GM12878 (cell line): ENCODE results near the gene BIRC6. TPM values are rescaled to one million over a fixed set of nuclear protein-coding genes. Genes with fewer than 3 reads are reported as not detected.
"Not testable (repeated sequence)": the region's sequence is repeated elsewhere in the genome, so short reads cannot be mapped to it uniquely, and the experiment has no call there.

Experiments used
- ATAC-seq: fragments of 200-7000 bp; cut with Tn5 transposase; 3 replicates; pipeline ENCODE4 v1.9.1; 2020; ENCODE audit warnings: mild to moderate bottlenecking, moderate library complexity
- BruUV-seq: library from RNA; stranded (reverse); fragments of 400-500 nt; replicated peaks from 2 replicates; lab custom pipeline; 2021; lab: Mats Ljungman, UMichigan
- CTCF ChIA-PET: fragments of 300-600 bp; sonication (Branson Sonifier 250); formaldehyde crosslinking; extraction: SDS; loops from one replicate; lab custom pipeline; 2021; ENCODE audit warnings: inconsistent platforms; lab: Yijun Ruan, JAX
- POLR2A ChIA-PET: fragments of 350-600 bp; formaldehyde crosslinking; extraction: SDS; loops from one replicate; lab custom pipeline; 2021; ENCODE audit warnings: inconsistent platforms; lab: Charles Lee
- RAD21 ChIA-PET: fragments of 300-600 bp; sonication (Branson Sonifier 250); formaldehyde crosslinking; loops from one replicate; lab custom pipeline; 2023; ENCODE audit warnings: antibody characterized with exemption; ENCODE audit not compliant: unreplicated experiment; lab: Charles Lee
- SMC1A ChIA-PET: fragments of 300-600 bp; sonication (Branson Sonifier 250); formaldehyde crosslinking; loops from one replicate; lab custom pipeline; 2023; ENCODE audit not compliant: unreplicated experiment, uncharacterized antibody; lab: Charles Lee
- DNase-seq: peaks from one replicate; pipeline ENCODE4 v3.0.0-alpha.2; 2011; ENCODE audit warnings: low read depth, low spot score
- FAIRE-seq: peaks from 3 replicates; lab custom pipeline; 2011; peaks lifted over from hg19 to GRCh38; lab: Jason Lieb, UNC
- H2AFZ ChIP-seq: 2 replicates; pipeline ENCODE4 v1.6.0; 2011; ENCODE audit warnings: low read depth, low read length, control low read depth; ENCODE audit not compliant: control insufficient read depth
- H3K27ac ChIP-seq: 2 replicates; pipeline ENCODE4 v1.5.1; 2011; ENCODE audit warnings: control low read depth; ENCODE audit not compliant: control insufficient read depth, insufficient read depth
- H3K27me3 ChIP-seq, 2 experiments: replicated peaks in 1 of 2; 2 replicates each; pipeline versions ENCODE4 v1.6.0 to v1.6.1; 2011; ENCODE audit warnings: low read length in 1 of 2; ENCODE audit not compliant: control insufficient read depth in 2 of 2, insufficient read depth in 2 of 2
- H3K36me3 ChIP-seq, 2 experiments: 2 replicates each; pipeline ENCODE4 v1.5.1; 2011; ENCODE audit warnings: low read length in 1 of 2; ENCODE audit not compliant: control insufficient read depth in 2 of 2, insufficient read depth in 2 of 2
- H3K4me1 ChIP-seq: 2 replicates; pipeline ENCODE4 v1.6.1; 2011; ENCODE audit warnings: mild to moderate bottlenecking, low read length, moderate library complexity, mixed read lengths; ENCODE audit not compliant: control insufficient read depth, insufficient read depth
- H3K4me2 ChIP-seq: 2 replicates; pipeline ENCODE4 v1.6.0; 2011; ENCODE audit warnings: control low read depth; ENCODE audit not compliant: control insufficient read depth, insufficient read depth
- H3K4me3 ChIP-seq: fragments of 200-600 bp; sonication (generic); 2 replicates; pipeline ENCODE4 v1.5.1; 2016
- H3K79me2 ChIP-seq: 2 replicates; pipeline ENCODE4 v1.6.0; 2011; ENCODE audit warnings: low read length; ENCODE audit not compliant: control insufficient read depth, insufficient read depth
- H3K9ac ChIP-seq: 2 replicates; pipeline ENCODE4 v1.8.0; 2011; ENCODE audit warnings: low read length, control low read depth, mixed read lengths; ENCODE audit not compliant: control insufficient read depth, insufficient read depth
- H3K9me3 ChIP-seq: replicated peaks from 3 replicates; pipeline ENCODE4 v1.5.1; 2011; ENCODE audit warnings: mild to moderate bottlenecking, low read length; ENCODE audit not compliant: control insufficient read depth, insufficient read depth
- H4K20me1 ChIP-seq: 2 replicates; pipeline ENCODE4 v1.6.0; 2011; ENCODE audit not compliant: control insufficient read depth, insufficient read depth
- PAX5 ChIP-seq: IDR thresholded peaks from 2 replicates; pipeline ENCODE4 v1.6.1; 2011; ENCODE audit warnings: low read depth, low read length, borderline replicate concordance
- RUNX3 ChIP-seq: IDR thresholded peaks from 2 replicates; pipeline ENCODE4 v1.6.1; 2012; ENCODE audit warnings: low read length, inconsistent platforms
- ZNF24 ChIP-seq: fragments of 450-650 bp; IDR thresholded peaks from 2 replicates; pipeline ENCODE4 v1.6.1; 2017; ENCODE audit warnings: antibody characterized with exemption, mild to moderate bottlenecking
- WGBS: methylation state at CpG from one replicate; pipeline ENCODE4 v1.1.6; 2016; ENCODE audit warnings: low lambda C conversion rate; ENCODE audit not compliant: insufficient replicate concordance, insufficient coverage; ENCODE audit errors: missing lambda C conversion rate; 5-methylcytosine and 5-hydroxymethylcytosine counted together
- in situ Hi-C: fragments of 300-500 bp; cut with MboI; formaldehyde crosslinking; loops from 9 replicates; pipeline ENCODE4 v1.14.3; 2018; ENCODE audit warnings: mixed read lengths
- intact Hi-C: fragments of 100-400 bp; cut with micrococcal nuclease; formaldehyde crosslinking; loops from one replicate; pipeline ENCODE4 v1.14.2; 2022; ENCODE audit not compliant: unreplicated experiment
- polyA plus RNA-seq, 11 experiments: library from polyadenylated mRNA; depleted of rRNA in 4 of 11; unstranded in 6 of 11; stranded (reverse) in 5 of 11; fragments of >200 nt; fragmentation: Nextera tagmentation in 4 of 11; fragmentation: Illumina TruSeq in 1 of 11; extraction: Ambion mirVana in 4 of 11; extraction: Trizol in 1 of 11; gene quantifications; 1 replicate in 1 of 11; 2 replicates in 10 of 11; pipeline versions ENCODE4 v1.2.1 to v1.2.3, GENCODE V29; 2011 to 2016; ENCODE audit warnings: inconsistent platforms in 2 of 11, missing spikeins in 2 of 11, low read depth in 1 of 11
- total RNA-seq, 4 experiments: library from RNA; depleted of rRNA in 3 of 4; stranded (reverse); fragments of >200 nt in 3 of 4; fragmentation: Illumina TruSeq in 1 of 4; extraction: Trizol in 1 of 4; gene quantifications; 2 replicates each; pipeline versions ENCODE4 v1.2.1 to v1.2.3, GENCODE V29; 2013 to 2021

BIRC6 gene
- total and polyA plus RNA-seq, 10 of the 15 experiments (the other 5 are each of a cell fraction or from before 2014, with no cell fraction given) = 18.8 to 118 (median 55.0) TPM

GRCh38 chr2:32538735-32539134 is 181.9 kb downstream of the BIRC6 start:
- DNase-seq (no peak), ATAC-seq (no peak), FAIRE-seq (no peak)
- BruUV-seq = no TSS peak
- ChIA-PET CTCF (interaction anchor here (0.6 to 1.7 kb wide), 2 partner anchors 10 to 38 kb away, joined by 3 to 4 read pairs; no protein-coding TSS in a partner anchor), POLR2A (no interaction called here), SMC1A (no interaction called here), RAD21 (no interaction called here)
- H3K9me3 ChIP-seq = no peaks in the 10 kb centered on the region
- TF ChIP-seq PAX5 (no peak), RUNX3 (no peak), ZNF24 (peak; percentile 81)
- intact Hi-C loops = no loop called here
- H3K79me2 ChIP-seq = no peaks in the 10 kb centered on the region
- 98% methylated on average over 2 of the region's 2 CpGs for WGBS
- H3K9ac ChIP-seq = no peak overlapping the region
- H4K20me1 ChIP-seq = no peaks in the 10 kb centered on the region
- no peak overlapping the region for H3K27ac ChIP-seq
- no peaks in the 10 kb centered on the region for H3K27me3 ChIP-seq
- H3K36me3 ChIP-seq = peaks cover 0 to 13% of the 10 kb centered on the region in 2 experiments; a peak in 2 of 4 replicates
- H3K4me1 ChIP-seq = no peaks in the 10 kb centered on the region
- H3K4me3 ChIP-seq = no peak overlapping the region
- in situ Hi-C loops = no loop called here
- H2AFZ ChIP-seq = no peak overlapping the region
- H3K4me2 ChIP-seq = no peak overlapping the region

DNA sequence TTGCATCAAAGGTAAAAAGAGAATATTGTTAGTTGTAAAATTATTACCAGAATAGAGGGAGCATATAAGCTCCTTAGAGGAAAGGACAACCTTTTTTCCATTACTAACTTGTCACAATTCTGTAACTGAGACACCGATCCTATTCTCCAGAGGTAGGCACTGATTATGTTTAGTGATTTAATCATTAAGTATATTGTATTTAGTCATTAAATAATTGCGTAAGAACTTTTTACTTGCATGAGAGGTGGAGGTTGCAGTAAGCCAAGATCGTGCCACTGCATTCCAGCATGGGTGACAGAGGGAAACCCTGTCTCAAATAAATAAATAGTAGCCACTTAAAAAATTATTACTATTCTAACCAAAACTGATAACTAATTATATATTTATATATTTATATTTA is 195.7 kb downstream of the BIRC6 start:
- not testable (repeated sequence) for ATAC-seq, H3K4me3 ChIP-seq, H3K79me2 ChIP-seq, H3K27ac ChIP-seq, H3K27me3 ChIP-seq, H3K9me3 ChIP-seq, H3K9ac ChIP-seq, BruUV-seq, H3K4me1 ChIP-seq, H3K4me2 ChIP-seq, H4K20me1 ChIP-seq, DNase-seq, H2AFZ ChIP-seq
- intact Hi-C loops = loop anchor here (5.0 to 10.0 kb wide), 3 partner anchors 395 to 1032 kb away; partner anchors contain the start of gene LTBP1
- ChIA-PET POLR2A (interaction anchor here (0.6 kb wide), 2 partner anchors 17 to 183 kb away, joined by 3 to 5 read pairs; no protein-coding TSS in a partner anchor), CTCF (interaction anchor here (1.4 kb wide), 1 partner anchor 820 kb away, joined by 4 read pairs; no protein-coding TSS in a partner anchor), SMC1A (interaction anchor here (1.0 kb wide), 1 partner anchor 8 kb away, joined by 4 read pairs; no protein-coding TSS in a partner anchor), RAD21 (interaction anchor here (0.6 to 0.8 kb wide), 2 partner anchors 45 to 337 kb away, joined by 3 read pairs; no protein-coding TSS in a partner anchor)
- in situ Hi-C loops = loop anchor here (10.0 kb wide), 1 partner anchor 822 kb away; no protein-coding TSS in a partner anchor
- WGBS = 98% methylated on average over 3 of the region's 3 CpGs
- H3K36me3 ChIP-seq = peaks cover 0 to 12% of the 10 kb centered on the region in 2 experiments; a peak in 2 of 4 replicates
- FAIRE-seq = peak; percentile 49
